Measurements from ENCODE around the gene ATP1B3.

GRCh38 chr3:141859651-141860050 is 16.8 kb upstream of the ATP1B3 start:
- TF ChIP-seq CTCF (IDR thresholded peaks at IDR 0.05) (no peak), POLR2A (IDR thresholded peaks at IDR 0.05) (no peak)
